DND-41 (cell line): ENCODE measurements around the gene EEFSEC.

ENCODE experiments used
- ATAC-seq: fragments of 200-7000 bp; cut with Tn5 transposase; 3 replicates; pipeline ENCODE4 v1.9.1; 2021; ENCODE audit warnings: low read depth; ENCODE audit not compliant: insufficient read depth
- DNase-seq: peaks from one replicate; pipeline ENCODE4 v3.0.0-alpha.2; 2020
- H2AFZ ChIP-seq: 2 replicates; pipeline ENCODE4 v1.6.0; 2012; ENCODE audit warnings: low read depth, low read length
- H3K27ac ChIP-seq: 2 replicates; pipeline ENCODE4 v1.5.1; 2012; ENCODE audit warnings: low read length, inconsistent platforms
- H3K27me3 ChIP-seq: fragments of 200-600 bp; sonication (generic); 2 replicates; pipeline ENCODE4 v1.6.0; 2012; ENCODE audit warnings: low read length, mild to moderate bottlenecking, inconsistent platforms; ENCODE audit not compliant: insufficient read depth, poor library complexity
- H3K36me3 ChIP-seq: 2 replicates; pipeline ENCODE4 v1.5.1; 2012; ENCODE audit warnings: low read length, inconsistent platforms; ENCODE audit not compliant: insufficient read depth
- H3K4me1 ChIP-seq: 2 replicates; pipeline ENCODE4 v1.5.1; 2012; ENCODE audit warnings: mild to moderate bottlenecking, low read length; ENCODE audit not compliant: insufficient read depth
- H3K4me2 ChIP-seq: 2 replicates; pipeline ENCODE4 v1.6.0; 2012; ENCODE audit warnings: mild to moderate bottlenecking, moderate library complexity, low read length, inconsistent platforms; ENCODE audit not compliant: insufficient read depth
- H3K4me3 ChIP-seq, 2 experiments: fragments of 200-600 bp in 1 of 2; shearing (Covaris generic) in 1 of 2; 2 replicates each; pipeline ENCODE4 v1.5.1; 2012 to 2016; ENCODE audit warnings: inconsistent platforms in 2 of 2, low read length in 2 of 2, mild to moderate bottlenecking in 2 of 2, low read depth in 1 of 2, moderate library complexity in 1 of 2
- H3K79me2 ChIP-seq: 2 replicates; pipeline ENCODE4 v1.6.0; 2012; ENCODE audit warnings: low read length, inconsistent platforms; ENCODE audit not compliant: insufficient read depth
- H3K9ac ChIP-seq: 2 replicates; pipeline ENCODE4 v1.6.0; 2012; ENCODE audit warnings: low read depth, mild to moderate bottlenecking, inconsistent platforms, low read length, moderate library complexity
- H3K9me3 ChIP-seq: 2 replicates; pipeline ENCODE4 v1.5.1; 2012; ENCODE audit warnings: low read length, moderate library complexity, mild to moderate bottlenecking, inconsistent platforms; ENCODE audit not compliant: insufficient read depth, severe bottlenecking
- H4K20me1 ChIP-seq: 2 replicates; pipeline ENCODE4 v1.6.0; 2012; ENCODE audit warnings: low read length; ENCODE audit not compliant: insufficient read depth
- CTCF ChIP-seq: IDR thresholded peaks from 2 replicates; pipeline ENCODE4 v1.5.1; 2012; ENCODE audit warnings: borderline replicate concordance, low read length, moderate library complexity, mild to moderate bottlenecking; ENCODE audit not compliant: poor library complexity, severe bottlenecking; ENCODE audit errors: extremely low read depth
- EZH2 ChIP-seq: IDR thresholded peaks from 3 replicates; pipeline ENCODE4 v1.6.1; 2012; ENCODE audit warnings: borderline replicate concordance, low read depth, mild to moderate bottlenecking, moderate library complexity, low read length, inconsistent platforms; ENCODE audit not compliant: severe bottlenecking

The EEFSEC gene

DNA sequence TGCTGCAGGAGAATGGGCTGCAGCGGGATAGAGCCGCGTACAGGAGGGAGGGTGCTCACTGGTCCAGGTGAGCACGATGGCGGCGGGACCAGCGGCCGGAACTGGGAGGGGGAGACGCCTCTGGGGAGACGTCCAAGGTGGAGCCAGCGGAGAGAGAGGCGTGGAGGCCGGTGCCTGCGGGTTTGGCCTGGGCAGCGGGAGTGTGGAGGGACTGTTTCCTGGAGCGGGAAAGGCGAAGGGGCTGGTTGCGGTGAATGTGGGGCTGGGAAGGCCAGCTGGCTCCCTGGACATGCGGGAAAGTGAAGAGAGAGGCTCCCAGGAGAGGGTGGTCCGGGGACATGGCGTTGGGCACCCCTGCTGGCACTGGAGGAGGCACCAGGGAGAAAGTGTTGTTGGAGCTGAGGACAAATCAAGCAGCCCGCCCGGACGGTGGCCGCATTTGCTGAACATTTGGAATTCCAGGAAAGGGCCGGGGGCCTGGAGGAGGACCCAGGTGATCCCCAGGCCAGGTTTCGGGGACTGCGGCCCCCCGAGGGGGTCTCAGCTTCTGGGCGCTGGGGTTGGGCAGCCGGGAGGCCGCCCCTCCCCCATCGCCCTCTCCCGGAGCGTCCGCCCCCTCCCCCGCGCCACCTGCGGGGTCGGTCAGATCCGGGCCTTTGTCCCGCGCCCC is 279.2 kb downstream of the EEFSEC start:
- TF ChIP-seq CTCF (no peak), EZH2 (no peak)
- H3K27ac ChIP-seq = no peak overlapping the region
- DNase-seq (no peak), ATAC-seq (no peak)
- no peaks in the 10 kb centered on the region for H3K36me3 ChIP-seq
- H3K4me3 ChIP-seq = no peak overlapping the region
- H4K20me1 ChIP-seq = 0 out of 2 replicates have a peak, but pooled peaks cover 3% of the 10 kb centered on the region
- H3K79me2 ChIP-seq = no peaks in the 10 kb centered on the region
- H3K9ac ChIP-seq = no peak overlapping the region
- H3K4me2 ChIP-seq = no peak overlapping the region
- no peak overlapping the region for H2AFZ ChIP-seq
- no peaks in the 10 kb centered on the region for H3K9me3 ChIP-seq
- H3K4me1 ChIP-seq = no peaks in the 10 kb centered on the region
- H3K27me3 ChIP-seq = no peaks in the 10 kb centered on the region

DNA sequence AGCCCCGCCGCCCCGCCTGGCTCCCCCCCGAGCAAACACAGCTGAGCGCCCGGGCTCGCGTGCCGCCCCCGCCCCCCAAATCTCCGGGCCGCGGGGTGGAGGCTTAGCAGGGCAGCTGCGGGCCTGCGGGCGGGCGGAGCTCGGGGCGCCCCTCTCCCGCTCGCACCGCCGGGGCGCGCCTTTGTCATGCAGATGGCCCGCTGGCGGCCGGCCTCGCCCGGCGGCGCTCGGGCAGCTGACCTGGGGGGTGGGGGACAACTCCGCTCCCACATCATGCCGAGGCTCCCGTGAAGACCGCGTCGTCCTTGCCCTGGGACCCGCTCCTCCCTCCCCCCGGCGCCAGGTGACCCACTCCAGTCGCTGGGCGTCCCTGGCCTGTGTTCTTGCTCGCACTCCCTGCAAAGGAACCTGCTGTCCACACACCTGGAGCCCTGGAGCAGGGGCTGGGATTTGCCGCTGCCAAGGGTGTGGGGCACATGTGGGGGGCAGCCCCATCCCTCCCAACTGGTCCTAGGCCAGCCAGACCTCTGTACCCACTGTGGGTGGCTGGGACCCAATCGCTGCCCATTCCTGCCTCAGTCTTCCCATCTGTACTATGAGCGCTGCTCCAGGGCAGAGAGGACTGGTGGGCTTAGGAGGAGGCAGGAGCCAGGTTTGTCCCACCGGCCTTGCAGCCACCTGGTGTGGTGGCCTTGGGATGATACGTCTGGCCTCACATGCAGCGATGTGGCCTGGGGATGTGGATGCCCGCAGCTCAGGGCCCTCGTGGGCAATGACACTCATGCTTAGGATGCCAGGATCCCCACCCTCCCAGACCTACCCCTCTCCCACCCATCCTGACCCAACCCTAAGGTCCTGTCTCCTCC is 279.9 kb downstream of the EEFSEC start:
- no peaks in the 10 kb centered on the region for H3K4me1 ChIP-seq
- H3K4me3 ChIP-seq = no peak overlapping the region
- no peak overlapping the region for H2AFZ ChIP-seq
- no peak for TF ChIP-seq EZH2
- TF ChIP-seq CTCF = no peak
- ATAC-seq = no peak
- H3K36me3 ChIP-seq = no peaks in the 10 kb centered on the region
- H3K79me2 ChIP-seq = no peaks in the 10 kb centered on the region
- no peak overlapping the region for H3K4me2 ChIP-seq
- H4K20me1 ChIP-seq = 0 out of 2 replicates have a peak, but pooled peaks cover 3% of the 10 kb centered on the region
- no peak for DNase-seq
- no peaks in the 10 kb centered on the region for H3K27me3 ChIP-seq
- no peak overlapping the region for H3K9ac ChIP-seq
- no peak overlapping the region for H3K27ac ChIP-seq
- no peaks in the 10 kb centered on the region for H3K9me3 ChIP-seq

GRCh38 chr3:128433837-128434165 is 280.5 kb downstream of the EEFSEC start:
- no peak for DNase-seq
- H3K79me2 ChIP-seq = no peaks in the 10 kb centered on the region
- H3K4me3 ChIP-seq = no peak overlapping the region
- TF ChIP-seq EZH2 (no peak), CTCF (no peak)
- no peak overlapping the region for H3K9ac ChIP-seq
- no peak for ATAC-seq
- H3K27ac ChIP-seq = no peak overlapping the region
- 0 out of 2 replicates have a peak, but pooled peaks cover 3% of the 10 kb centered on the region for H4K20me1 ChIP-seq
- H3K36me3 ChIP-seq = no peaks in the 10 kb centered on the region
- H3K9me3 ChIP-seq = no peaks in the 10 kb centered on the region
- H3K4me2 ChIP-seq = no peak overlapping the region
- no peaks in the 10 kb centered on the region for H3K27me3 ChIP-seq
- no peaks in the 10 kb centered on the region for H3K4me1 ChIP-seq
- H2AFZ ChIP-seq = no peak overlapping the region
